K562 (cell line): ENCODE results near the gene IRX1. TPM values are rescaled to one million over a fixed set of nuclear protein-coding genes. Genes with fewer than 3 reads are reported as not detected.

ENCODE experiments used
- ATAC-seq: fragments of 200-7000 bp; cut with Tn5 transposase; 3 replicates; pipeline ENCODE4 v1.9.1; 2020; ENCODE audit warnings: moderate library complexity
- BruUV-seq: library from RNA; stranded (reverse); fragments of 400-500 nt; replicated peaks from 2 replicates; lab custom pipeline; 2021; lab: Mats Ljungman, UMichigan
- CTCF ChIA-PET: fragments of 300-600 bp; formaldehyde crosslinking; extraction: SDS; loops from one replicate; lab custom pipeline; 2021; ENCODE audit warnings: low intra/inter-chr PET ratio; lab: Yijun Ruan, JAX
- POLR2A ChIA-PET: fragments of 300-600, 350-650 bp; sonication (Branson Sonifier 250); formaldehyde crosslinking; extraction: SDS; loops from one replicate; lab custom pipeline; 2021; ENCODE audit warnings: antibody characterized with exemption, inconsistent platforms; lab: Yijun Ruan, JAX
- DNase-seq, 4 experiments: peaks; one replicate each; pipeline versions ENCODE4 v3.0.0 to v3.0.0-alpha.2; 2011 to 2018; ENCODE audit warnings: low spot score in 3 of 4, mixed read lengths in 3 of 4; ENCODE audit errors: extremely low read depth in 1 of 4
- FAIRE-seq: peaks from 2 replicates; lab custom pipeline; 2011; peaks lifted over from hg19 to GRCh38; lab: Jason Lieb, UNC
- H2AFZ ChIP-seq: 2 replicates; pipeline ENCODE4 v1.6.0; 2011; ENCODE audit warnings: low read depth, low read length, control low read depth, inconsistent platforms
- H3K27ac ChIP-seq: fragments of 200-600 bp; 3 replicates; pipeline ENCODE4 v1.8.0; 2011; ENCODE audit warnings: low read depth, mild to moderate bottlenecking, control low read depth, inconsistent platforms, low read length, moderate library complexity, mixed read lengths; ENCODE audit errors: extremely low read depth
- H3K27me3 ChIP-seq, 2 experiments: fragments of 300-600 bp in 1 of 2; 2 replicates in 1 of 2; 3 replicates in 1 of 2; pipeline versions ENCODE4 v1.6.0 to v1.8.0; 2011; ENCODE audit warnings: inconsistent platforms in 2 of 2, low read length in 2 of 2, mild to moderate bottlenecking in 1 of 2, mixed read lengths in 1 of 2, moderate library complexity in 1 of 2; ENCODE audit not compliant: control insufficient read depth in 2 of 2, insufficient read depth in 2 of 2
- H3K36me3 ChIP-seq: fragments of 300-600 bp; 3 replicates; pipeline ENCODE4 v1.8.0; 2011; ENCODE audit warnings: mild to moderate bottlenecking, low read length, inconsistent platforms; ENCODE audit not compliant: control insufficient read depth, insufficient read depth
- H3K4me1 ChIP-seq, 2 experiments: fragments of 200-600 bp in 1 of 2; replicated peaks in 1 of 2; 2 replicates in 1 of 2; 3 replicates in 1 of 2; pipeline versions ENCODE4 v1.5.1 to v1.8.0; 2011; ENCODE audit warnings: inconsistent platforms in 2 of 2, low read length in 2 of 2, mild to moderate bottlenecking in 1 of 2, mixed read lengths in 1 of 2, moderate library complexity in 1 of 2; ENCODE audit not compliant: control insufficient read depth in 2 of 2, insufficient read depth in 2 of 2
- H3K4me2 ChIP-seq: 2 replicates; pipeline ENCODE4 v1.6.1; 2011; ENCODE audit warnings: low read length, control low read depth, inconsistent platforms, mixed read lengths; ENCODE audit not compliant: insufficient read depth
- H3K4me3 ChIP-seq: fragments of 200-600 bp; sonication (generic), shearing (Covaris generic); 2 replicates; pipeline ENCODE4 v1.5.1; 2016; ENCODE audit warnings: control low read depth, inconsistent platforms
- H3K79me2 ChIP-seq: fragments of 200-600 bp; 3 replicates; pipeline ENCODE4 v1.8.0; 2011; ENCODE audit warnings: low read length, inconsistent platforms; ENCODE audit not compliant: control insufficient read depth, insufficient read depth
- H3K9ac ChIP-seq, 2 experiments: 2 replicates each; pipeline versions ENCODE4 v1.6.0 to v1.6.1; 2011; ENCODE audit warnings: low read depth in 2 of 2, low read length in 2 of 2, control low read depth in 1 of 2, inconsistent platforms in 1 of 2, mild to moderate bottlenecking in 1 of 2, mixed read lengths in 1 of 2; ENCODE audit not compliant: insufficient read depth in 1 of 2
- H3K9me1 ChIP-seq: one replicate; pipeline ENCODE4 v1.6.0; 2011; ENCODE audit warnings: inconsistent platforms, mild to moderate bottlenecking, low read length, moderate library complexity; ENCODE audit not compliant: control insufficient read depth, insufficient read depth
- H3K9me3 ChIP-seq: replicated peaks from 2 replicates; pipeline ENCODE4 v1.5.1; 2011; ENCODE audit warnings: low read depth, low read length, inconsistent platforms; ENCODE audit not compliant: control insufficient read depth, insufficient read depth
- H4K20me1 ChIP-seq: replicated peaks from 2 replicates; pipeline ENCODE4 v1.6.1; 2011; ENCODE audit warnings: low read length, inconsistent platforms, mixed read lengths; ENCODE audit not compliant: control insufficient read depth, insufficient read depth
- CXXC5 ChIP-seq: fragments of 250-450 bp; sonication (Bioruptor Pico); IDR thresholded peaks from 2 replicates; pipeline ENCODE4 v1.8.0; 2022; ENCODE audit warnings: inconsistent platforms, mild to moderate bottlenecking, moderate library complexity
- FUS ChIP-seq: fragments of 200-400 bp; formaldehyde crosslinking; optimal IDR thresholded peaks from 2 replicates; pipeline ENCODE3; 2017; ENCODE audit warnings: low read depth, low read length
- GTF2A2 ChIP-seq: IDR thresholded peaks from 2 replicates; pipeline ENCODE4 v1.6.1; 2016; ENCODE audit warnings: mild to moderate bottlenecking, missing genetic modification characterization, missing compliant biosample characterization
- HDAC6 ChIP-seq: IDR thresholded peaks from 2 replicates; pipeline ENCODE4 v1.6.1; 2012; ENCODE audit warnings: low read depth, mild to moderate bottlenecking, control low read depth, inconsistent platforms, low read length, moderate library complexity
- ILK ChIP-seq: fragments of 450-650 bp; IDR thresholded peaks from 2 replicates; pipeline ENCODE4 v1.6.1; 2016; ENCODE audit warnings: missing genetic modification characterization, low read depth, mild to moderate bottlenecking, missing compliant biosample characterization, moderate library complexity, borderline replicate concordance
- L3MBTL2 ChIP-seq: fragments of 450-650 bp; IDR thresholded peaks from 2 replicates; pipeline ENCODE4 v1.6.1; 2016; ENCODE audit warnings: mild to moderate bottlenecking, moderate library complexity
- SMAD3 ChIP-seq: fragments of 450-650 bp; formaldehyde crosslinking; conservative IDR thresholded peaks from 2 replicates; pipeline ENCODE4 v1.4.0; 2020; ENCODE audit warnings: mild to moderate bottlenecking
- ZNF76 ChIP-seq: fragments of 250-450 bp; sonication (Bioruptor Pico); IDR thresholded peaks from 2 replicates; pipeline ENCODE4 v1.4.0; 2020; ENCODE audit warnings: mild to moderate bottlenecking, moderate library complexity, borderline replicate concordance
- ZSCAN29 ChIP-seq: fragments of 450-650 bp; IDR thresholded peaks from 2 replicates; pipeline ENCODE4 v1.6.1; 2017
- WGBS: fragments of 100-300 bp; shearing (Covaris generic); methylation state at CpG from one replicate; pipeline ENCODE4 v1.1.6; 2016; ENCODE audit warnings: low coverage, mixed read lengths; ENCODE audit not compliant: insufficient coverage; ENCODE audit errors: missing lambda C conversion rate; 5-methylcytosine and 5-hydroxymethylcytosine counted together
- in situ Hi-C: fragments of 300-500 bp; cut with MboI; formaldehyde crosslinking; loops from 4 replicates; pipeline ENCODE4 v1.15.0; 2018; ENCODE audit warnings: inconsistent platforms, mixed read lengths
- intact Hi-C: fragments of 100-400 bp; cut with micrococcal nuclease; formaldehyde crosslinking; loops from 2 replicates; pipeline ENCODE4 v1.14.2; 2022
- polyA plus RNA-seq, 8 experiments: library from polyadenylated mRNA; depleted of rRNA in 4 of 8; stranded (reverse) in 5 of 8; unstranded in 3 of 8; fragments of >200 nt; fragmentation: Nextera tagmentation in 2 of 8; fragmentation: Illumina TruSeq in 1 of 8; extraction: Ambion mirVana in 2 of 8; extraction: Trizol in 1 of 8; gene quantifications; 2 replicates each; pipeline versions ENCODE4 v1.2.1 to v1.2.3, GENCODE V29; 2011 to 2014; ENCODE audit warnings: inconsistent platforms in 1 of 8, missing spikeins in 1 of 8
- total RNA-seq, 7 experiments: library from RNA; depleted of rRNA in 6 of 7; stranded (reverse); fragments of >200 nt in 6 of 7; fragmentation: Illumina TruSeq in 2 of 7; extraction: Trizol in 2 of 7; gene quantifications; 2 replicates each; pipeline versions ENCODE4 v1.2.1 to v1.2.3, GENCODE V29; 2011 to 2021; ENCODE audit warnings: low replicate concordance in 1 of 7
- TF ChIP-seq, protein P1 (sequence below): fragments of 200-600 bp; sonication (generic); IDR thresholded peaks from one replicate; pipeline ENCODE4 v1.6.1; 2012; ENCODE audit warnings: mild to moderate bottlenecking, low read depth, low read length, inconsistent platforms
- TF ChIP-seq, protein P2 (sequence below): sonication (generic); formaldehyde crosslinking; IDR thresholded peaks from 2 replicates; pipeline ENCODE4 v1.4.0; 2020; ENCODE audit warnings: mild to moderate bottlenecking, missing genetic modification reagents

IRX1 gene
- total and polyA plus RNA-seq, 9 of the 15 experiments (the other 6 are each of a cell fraction or from before 2014, with no cell fraction given): not detected

DNA sequence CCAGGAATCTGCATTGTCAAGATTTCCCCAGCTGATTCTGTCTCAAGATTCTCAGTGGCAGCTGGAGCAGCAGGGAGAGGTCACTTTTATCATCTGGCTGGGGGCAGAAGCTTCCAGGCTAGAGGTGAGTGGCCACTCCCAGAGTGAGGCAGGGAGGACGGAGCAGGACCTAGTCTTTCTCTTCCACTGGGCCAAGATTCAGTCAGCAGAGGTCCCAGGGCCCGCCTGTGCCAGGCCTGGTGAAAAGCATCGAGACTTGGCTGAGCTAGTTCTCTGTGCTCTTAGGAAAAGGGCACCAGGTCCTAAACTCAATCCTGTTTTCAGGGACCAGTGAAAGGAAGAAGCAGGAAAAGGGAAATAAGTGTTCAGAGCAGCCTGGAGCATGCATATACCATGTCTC, 46.6 kb downstream of the IRX1 start:
- CTCF ChIA-PET: no interaction called here
- Histone ChIP-seq H3K4me3 (no peak overlapping the region), H3K4me2 (no peak overlapping the region), H3K4me1 (no peaks in the 10 kb centered on the region), H4K20me1 (no peaks in the 10 kb centered on the region), H3K9ac (no peak overlapping the region), H3K9me3 (no peaks in the 10 kb centered on the region), H3K27me3 (peaks cover 0 to 4% of the 10 kb centered on the region in 2 experiments; a peak in 1 of 5 replicates), H3K9me1 (no peaks in the 10 kb centered on the region), H2AFZ (no peak overlapping the region), H3K79me2 (no peaks in the 10 kb centered on the region), H3K36me3 (no peaks in the 10 kb centered on the region), H3K27ac (no peak overlapping the region)
- DNase-seq (no peak), ATAC-seq (no peak), FAIRE-seq (no peak)
- WGBS: 0% methylated on average over 3 of the region's 3 CpGs
- BruUV-seq: no TSS peak
- in situ Hi-C loops (no loop called here), intact Hi-C loops (no loop called here)
- POLR2A ChIA-PET: no interaction called here
- TF ChIP-seq FUS: no peak
- no peak for TF ChIP-seq GTF2A2 (tag)
- TF ChIP-seq ZNF76 (CRISPR knock-in tag): no peak
- no peak for TF ChIP-seq SMAD3 (CRISPR knock-in tag)
- TF ChIP-seq, protein P1, sequence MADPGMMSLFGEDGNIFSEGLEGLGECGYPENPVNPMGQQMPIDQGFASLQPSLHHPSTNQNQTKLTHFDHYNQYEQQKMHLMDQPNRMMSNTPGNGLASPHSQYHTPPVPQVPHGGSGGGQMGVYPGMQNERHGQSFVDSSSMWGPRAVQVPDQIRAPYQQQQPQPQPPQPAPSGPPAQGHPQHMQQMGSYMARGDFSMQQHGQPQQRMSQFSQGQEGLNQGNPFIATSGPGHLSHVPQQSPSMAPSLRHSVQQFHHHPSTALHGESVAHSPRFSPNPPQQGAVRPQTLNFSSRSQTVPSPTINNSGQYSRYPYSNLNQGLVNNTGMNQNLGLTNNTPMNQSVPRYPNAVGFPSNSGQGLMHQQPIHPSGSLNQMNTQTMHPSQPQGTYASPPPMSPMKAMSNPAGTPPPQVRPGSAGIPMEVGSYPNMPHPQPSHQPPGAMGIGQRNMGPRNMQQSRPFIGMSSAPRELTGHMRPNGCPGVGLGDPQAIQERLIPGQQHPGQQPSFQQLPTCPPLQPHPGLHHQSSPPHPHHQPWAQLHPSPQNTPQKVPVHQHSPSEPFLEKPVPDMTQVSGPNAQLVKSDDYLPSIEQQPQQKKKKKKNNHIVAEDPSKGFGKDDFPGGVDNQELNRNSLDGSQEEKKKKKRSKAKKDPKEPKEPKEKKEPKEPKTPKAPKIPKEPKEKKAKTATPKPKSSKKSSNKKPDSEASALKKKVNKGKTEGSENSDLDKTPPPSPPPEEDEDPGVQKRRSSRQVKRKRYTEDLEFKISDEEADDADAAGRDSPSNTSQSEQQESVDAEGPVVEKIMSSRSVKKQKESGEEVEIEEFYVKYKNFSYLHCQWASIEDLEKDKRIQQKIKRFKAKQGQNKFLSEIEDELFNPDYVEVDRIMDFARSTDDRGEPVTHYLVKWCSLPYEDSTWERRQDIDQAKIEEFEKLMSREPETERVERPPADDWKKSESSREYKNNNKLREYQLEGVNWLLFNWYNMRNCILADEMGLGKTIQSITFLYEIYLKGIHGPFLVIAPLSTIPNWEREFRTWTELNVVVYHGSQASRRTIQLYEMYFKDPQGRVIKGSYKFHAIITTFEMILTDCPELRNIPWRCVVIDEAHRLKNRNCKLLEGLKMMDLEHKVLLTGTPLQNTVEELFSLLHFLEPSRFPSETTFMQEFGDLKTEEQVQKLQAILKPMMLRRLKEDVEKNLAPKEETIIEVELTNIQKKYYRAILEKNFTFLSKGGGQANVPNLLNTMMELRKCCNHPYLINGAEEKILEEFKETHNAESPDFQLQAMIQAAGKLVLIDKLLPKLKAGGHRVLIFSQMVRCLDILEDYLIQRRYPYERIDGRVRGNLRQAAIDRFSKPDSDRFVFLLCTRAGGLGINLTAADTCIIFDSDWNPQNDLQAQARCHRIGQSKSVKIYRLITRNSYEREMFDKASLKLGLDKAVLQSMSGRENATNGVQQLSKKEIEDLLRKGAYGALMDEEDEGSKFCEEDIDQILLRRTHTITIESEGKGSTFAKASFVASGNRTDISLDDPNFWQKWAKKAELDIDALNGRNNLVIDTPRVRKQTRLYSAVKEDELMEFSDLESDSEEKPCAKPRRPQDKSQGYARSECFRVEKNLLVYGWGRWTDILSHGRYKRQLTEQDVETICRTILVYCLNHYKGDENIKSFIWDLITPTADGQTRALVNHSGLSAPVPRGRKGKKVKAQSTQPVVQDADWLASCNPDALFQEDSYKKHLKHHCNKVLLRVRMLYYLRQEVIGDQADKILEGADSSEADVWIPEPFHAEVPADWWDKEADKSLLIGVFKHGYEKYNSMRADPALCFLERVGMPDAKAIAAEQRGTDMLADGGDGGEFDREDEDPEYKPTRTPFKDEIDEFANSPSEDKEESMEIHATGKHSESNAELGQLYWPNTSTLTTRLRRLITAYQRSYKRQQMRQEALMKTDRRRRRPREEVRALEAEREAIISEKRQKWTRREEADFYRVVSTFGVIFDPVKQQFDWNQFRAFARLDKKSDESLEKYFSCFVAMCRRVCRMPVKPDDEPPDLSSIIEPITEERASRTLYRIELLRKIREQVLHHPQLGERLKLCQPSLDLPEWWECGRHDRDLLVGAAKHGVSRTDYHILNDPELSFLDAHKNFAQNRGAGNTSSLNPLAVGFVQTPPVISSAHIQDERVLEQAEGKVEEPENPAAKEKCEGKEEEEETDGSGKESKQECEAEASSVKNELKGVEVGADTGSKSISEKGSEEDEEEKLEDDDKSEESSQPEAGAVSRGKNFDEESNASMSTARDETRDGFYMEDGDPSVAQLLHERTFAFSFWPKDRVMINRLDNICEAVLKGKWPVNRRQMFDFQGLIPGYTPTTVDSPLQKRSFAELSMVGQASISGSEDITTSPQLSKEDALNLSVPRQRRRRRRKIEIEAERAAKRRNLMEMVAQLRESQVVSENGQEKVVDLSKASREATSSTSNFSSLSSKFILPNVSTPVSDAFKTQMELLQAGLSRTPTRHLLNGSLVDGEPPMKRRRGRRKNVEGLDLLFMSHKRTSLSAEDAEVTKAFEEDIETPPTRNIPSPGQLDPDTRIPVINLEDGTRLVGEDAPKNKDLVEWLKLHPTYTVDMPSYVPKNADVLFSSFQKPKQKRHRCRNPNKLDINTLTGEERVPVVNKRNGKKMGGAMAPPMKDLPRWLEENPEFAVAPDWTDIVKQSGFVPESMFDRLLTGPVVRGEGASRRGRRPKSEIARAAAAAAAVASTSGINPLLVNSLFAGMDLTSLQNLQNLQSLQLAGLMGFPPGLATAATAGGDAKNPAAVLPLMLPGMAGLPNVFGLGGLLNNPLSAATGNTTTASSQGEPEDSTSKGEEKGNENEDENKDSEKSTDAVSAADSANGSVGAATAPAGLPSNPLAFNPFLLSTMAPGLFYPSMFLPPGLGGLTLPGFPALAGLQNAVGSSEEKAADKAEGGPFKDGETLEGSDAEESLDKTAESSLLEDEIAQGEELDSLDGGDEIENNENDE: no peak
- TF ChIP-seq, protein P2, sequence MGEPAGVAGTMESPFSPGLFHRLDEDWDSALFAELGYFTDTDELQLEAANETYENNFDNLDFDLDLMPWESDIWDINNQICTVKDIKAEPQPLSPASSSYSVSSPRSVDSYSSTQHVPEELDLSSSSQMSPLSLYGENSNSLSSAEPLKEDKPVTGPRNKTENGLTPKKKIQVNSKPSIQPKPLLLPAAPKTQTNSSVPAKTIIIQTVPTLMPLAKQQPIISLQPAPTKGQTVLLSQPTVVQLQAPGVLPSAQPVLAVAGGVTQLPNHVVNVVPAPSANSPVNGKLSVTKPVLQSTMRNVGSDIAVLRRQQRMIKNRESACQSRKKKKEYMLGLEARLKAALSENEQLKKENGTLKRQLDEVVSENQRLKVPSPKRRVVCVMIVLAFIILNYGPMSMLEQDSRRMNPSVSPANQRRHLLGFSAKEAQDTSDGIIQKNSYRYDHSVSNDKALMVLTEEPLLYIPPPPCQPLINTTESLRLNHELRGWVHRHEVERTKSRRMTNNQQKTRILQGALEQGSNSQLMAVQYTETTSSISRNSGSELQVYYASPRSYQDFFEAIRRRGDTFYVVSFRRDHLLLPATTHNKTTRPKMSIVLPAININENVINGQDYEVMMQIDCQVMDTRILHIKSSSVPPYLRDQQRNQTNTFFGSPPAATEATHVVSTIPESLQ: no peak
- no peak for TF ChIP-seq L3MBTL2
- no peak for TF ChIP-seq HDAC6
- TF ChIP-seq ZSCAN29: no peak
- TF ChIP-seq ILK (tag): no peak
- no peak for TF ChIP-seq CXXC5
